WTC11 (cell line): Measurements from ENCODE around the gene ABR.

ENCODE experiments used
- ATF3 ChIP-seq: sonication (generic); formaldehyde crosslinking; conservative IDR thresholded peaks from 2 replicates; pipeline ENCODE4 v1.8.1; 2022; ENCODE audit warnings: mild to moderate bottlenecking, missing genetic modification reagents
- ATF6 ChIP-seq: sonication (generic); formaldehyde crosslinking; IDR thresholded peaks from 2 replicates; pipeline ENCODE4 v1.8.1; 2023; ENCODE audit warnings: mild to moderate bottlenecking, missing genetic modification reagents
- CREM ChIP-seq: sonication (generic); formaldehyde crosslinking; IDR thresholded peaks from 2 replicates; pipeline ENCODE4 v1.8.1; 2022; ENCODE audit warnings: mild to moderate bottlenecking, missing genetic modification reagents, moderate library complexity
- ETV6 ChIP-seq: sonication (generic); formaldehyde crosslinking; IDR thresholded peaks from 2 replicates; pipeline ENCODE4 v1.8.1; 2022; ENCODE audit warnings: mild to moderate bottlenecking, missing genetic modification reagents
- FOXP1 ChIP-seq: sonication (generic); formaldehyde crosslinking; IDR thresholded peaks from 2 replicates; pipeline ENCODE4 v1.8.0; 2022; ENCODE audit warnings: missing genetic modification reagents, mild to moderate bottlenecking, moderate library complexity, borderline replicate concordance
- GTF2I ChIP-seq: fragments of 250-450 bp; sonication (Bioruptor Pico); conservative IDR thresholded peaks from 2 replicates; pipeline ENCODE4 v1.4.0; 2021; ENCODE audit warnings: mild to moderate bottlenecking
- MXD4 ChIP-seq: fragments of 250-450 bp; sonication (Bioruptor Pico); IDR thresholded peaks from 2 replicates; pipeline ENCODE4 v1.8.0; 2021; ENCODE audit warnings: mild to moderate bottlenecking, moderate library complexity, borderline replicate concordance
- NR2C2 ChIP-seq: sonication (generic); formaldehyde crosslinking; IDR thresholded peaks from 2 replicates; pipeline ENCODE4 v1.8.0; 2022; ENCODE audit warnings: mild to moderate bottlenecking, missing genetic modification reagents
- PREB ChIP-seq: sonication (generic); formaldehyde crosslinking; IDR thresholded peaks from 2 replicates; pipeline ENCODE4 v1.8.1; 2022; ENCODE audit warnings: mild to moderate bottlenecking, missing genetic modification reagents, moderate library complexity, borderline replicate concordance
- SP1 ChIP-seq: sonication (generic); formaldehyde crosslinking; conservative IDR thresholded peaks from 2 replicates; pipeline ENCODE4 v1.8.1; 2022; ENCODE audit warnings: missing genetic modification reagents
- TEAD1 ChIP-seq: sonication (generic); formaldehyde crosslinking; IDR thresholded peaks from 2 replicates; pipeline ENCODE4 v1.8.0; 2022; ENCODE audit warnings: mild to moderate bottlenecking, missing genetic modification reagents
- TF ChIP-seq, protein P1 (sequence below): sonication (generic); formaldehyde crosslinking; IDR thresholded peaks from 2 replicates; pipeline ENCODE4 v1.8.0; 2022; ENCODE audit warnings: mild to moderate bottlenecking, missing genetic modification reagents
- TF ChIP-seq, protein P2 (sequence below): sonication (generic); formaldehyde crosslinking; IDR thresholded peaks from 2 replicates; pipeline ENCODE4 v1.8.0; 2022; ENCODE audit warnings: mild to moderate bottlenecking, missing genetic modification reagents
- TF ChIP-seq, protein P3 (sequence below): fragments of 200-600 bp; IDR thresholded peaks from 2 replicates; pipeline ENCODE4 v1.8.0; 2022; ENCODE audit warnings: antibody characterized with exemption

DNA sequence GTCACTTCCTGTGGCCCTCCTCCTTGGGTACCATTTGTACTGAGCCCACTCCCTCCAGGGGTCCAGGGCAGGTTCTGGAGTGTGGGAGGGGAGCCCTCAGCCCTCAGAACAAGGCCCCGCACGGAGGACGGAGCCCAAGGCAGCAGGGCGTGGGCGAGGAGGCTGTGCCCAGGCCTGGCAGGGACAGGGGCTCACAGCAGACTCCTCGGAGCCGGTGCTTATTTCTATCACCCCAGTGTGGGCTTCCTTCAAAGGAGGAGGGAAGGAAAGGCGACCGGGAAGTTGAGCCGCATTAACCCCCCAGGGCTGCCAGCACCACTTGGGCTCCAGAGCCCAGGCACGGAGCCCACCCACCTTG is 54.0 kb downstream of the ABR start:
- TF ChIP-seq, protein P1, sequence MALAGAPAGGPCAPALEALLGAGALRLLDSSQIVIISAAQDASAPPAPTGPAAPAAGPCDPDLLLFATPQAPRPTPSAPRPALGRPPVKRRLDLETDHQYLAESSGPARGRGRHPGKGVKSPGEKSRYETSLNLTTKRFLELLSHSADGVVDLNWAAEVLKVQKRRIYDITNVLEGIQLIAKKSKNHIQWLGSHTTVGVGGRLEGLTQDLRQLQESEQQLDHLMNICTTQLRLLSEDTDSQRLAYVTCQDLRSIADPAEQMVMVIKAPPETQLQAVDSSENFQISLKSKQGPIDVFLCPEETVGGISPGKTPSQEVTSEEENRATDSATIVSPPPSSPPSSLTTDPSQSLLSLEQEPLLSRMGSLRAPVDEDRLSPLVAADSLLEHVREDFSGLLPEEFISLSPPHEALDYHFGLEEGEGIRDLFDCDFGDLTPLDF: no peak
- no peak for TF ChIP-seq ETV6
- no peak for TF ChIP-seq SP1 (CRISPR knock-in tag)
- no peak for TF ChIP-seq ATF3
- TF ChIP-seq GTF2I (CRISPR knock-in tag): no peak
- no peak for TF ChIP-seq ATF6 (CRISPR knock-in tag)
- TF ChIP-seq, protein P2, sequence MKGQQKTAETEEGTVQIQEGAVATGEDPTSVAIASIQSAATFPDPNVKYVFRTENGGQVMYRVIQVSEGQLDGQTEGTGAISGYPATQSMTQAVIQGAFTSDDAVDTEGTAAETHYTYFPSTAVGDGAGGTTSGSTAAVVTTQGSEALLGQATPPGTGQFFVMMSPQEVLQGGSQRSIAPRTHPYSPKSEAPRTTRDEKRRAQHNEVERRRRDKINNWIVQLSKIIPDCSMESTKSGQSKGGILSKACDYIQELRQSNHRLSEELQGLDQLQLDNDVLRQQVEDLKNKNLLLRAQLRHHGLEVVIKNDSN (CRISPR knock-in tag): no peak
- TF ChIP-seq, protein P3, sequence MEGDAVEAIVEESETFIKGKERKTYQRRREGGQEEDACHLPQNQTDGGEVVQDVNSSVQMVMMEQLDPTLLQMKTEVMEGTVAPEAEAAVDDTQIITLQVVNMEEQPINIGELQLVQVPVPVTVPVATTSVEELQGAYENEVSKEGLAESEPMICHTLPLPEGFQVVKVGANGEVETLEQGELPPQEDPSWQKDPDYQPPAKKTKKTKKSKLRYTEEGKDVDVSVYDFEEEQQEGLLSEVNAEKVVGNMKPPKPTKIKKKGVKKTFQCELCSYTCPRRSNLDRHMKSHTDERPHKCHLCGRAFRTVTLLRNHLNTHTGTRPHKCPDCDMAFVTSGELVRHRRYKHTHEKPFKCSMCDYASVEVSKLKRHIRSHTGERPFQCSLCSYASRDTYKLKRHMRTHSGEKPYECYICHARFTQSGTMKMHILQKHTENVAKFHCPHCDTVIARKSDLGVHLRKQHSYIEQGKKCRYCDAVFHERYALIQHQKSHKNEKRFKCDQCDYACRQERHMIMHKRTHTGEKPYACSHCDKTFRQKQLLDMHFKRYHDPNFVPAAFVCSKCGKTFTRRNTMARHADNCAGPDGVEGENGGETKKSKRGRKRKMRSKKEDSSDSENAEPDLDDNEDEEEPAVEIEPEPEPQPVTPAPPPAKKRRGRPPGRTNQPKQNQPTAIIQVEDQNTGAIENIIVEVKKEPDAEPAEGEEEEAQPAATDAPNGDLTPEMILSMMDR: no peak
- no peak for TF ChIP-seq NR2C2
- TF ChIP-seq CREM (CRISPR knock-in tag): no peak
- no peak for TF ChIP-seq FOXP1 (CRISPR knock-in tag)
- TF ChIP-seq MXD4: no peak
- TF ChIP-seq PREB (CRISPR knock-in tag): no peak
- TF ChIP-seq TEAD1 (CRISPR knock-in tag): no peak
